ENCODE results near the gene CD300A. TPM values are rescaled to one million over a fixed set of nuclear protein-coding genes. Genes with fewer than 3 reads are reported as not detected.

Gene CD300A
- total RNA-seq: not detected in 2 replicates

DNA sequence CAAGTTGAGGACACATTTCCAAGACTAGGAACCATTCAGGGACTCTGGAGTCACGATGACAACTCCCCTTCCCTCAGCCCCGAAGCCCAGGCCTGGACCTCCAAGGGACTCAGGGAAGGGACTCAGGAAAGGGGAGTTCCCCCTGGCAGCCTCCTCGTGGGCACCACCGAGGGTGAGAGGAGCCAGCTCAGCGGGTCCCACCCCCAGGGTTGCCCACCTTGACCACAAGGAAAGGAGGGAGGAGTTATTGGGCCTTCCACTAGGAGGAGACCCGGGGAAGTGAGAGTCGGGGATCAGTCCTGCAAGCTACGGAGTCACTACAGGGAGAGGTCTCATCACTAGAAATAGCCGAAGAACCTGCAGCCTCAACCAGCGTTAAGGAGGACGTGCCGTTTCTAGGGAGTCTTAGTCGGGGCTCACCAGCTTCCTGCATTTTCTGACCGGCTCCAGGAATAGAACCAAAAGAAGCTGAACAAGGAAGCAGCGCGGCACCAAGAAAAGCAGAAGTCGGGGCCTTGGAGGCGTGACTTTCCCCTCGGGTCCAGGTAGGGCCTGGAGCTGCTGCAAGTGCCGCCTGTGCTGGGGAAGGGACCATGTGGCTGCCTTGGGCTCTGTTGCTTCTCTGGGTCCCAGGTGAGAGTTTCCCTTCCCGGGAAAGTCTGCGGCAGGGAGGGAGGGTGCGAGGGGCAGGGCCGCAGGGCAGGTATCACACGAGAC lies at the start of gene CD300A:
TSS of gene CD300A (plus strand) at position 524 of the 717 bp plus-strand sequence. CDS start at position 594, 70 bp downstream.

DNA sequence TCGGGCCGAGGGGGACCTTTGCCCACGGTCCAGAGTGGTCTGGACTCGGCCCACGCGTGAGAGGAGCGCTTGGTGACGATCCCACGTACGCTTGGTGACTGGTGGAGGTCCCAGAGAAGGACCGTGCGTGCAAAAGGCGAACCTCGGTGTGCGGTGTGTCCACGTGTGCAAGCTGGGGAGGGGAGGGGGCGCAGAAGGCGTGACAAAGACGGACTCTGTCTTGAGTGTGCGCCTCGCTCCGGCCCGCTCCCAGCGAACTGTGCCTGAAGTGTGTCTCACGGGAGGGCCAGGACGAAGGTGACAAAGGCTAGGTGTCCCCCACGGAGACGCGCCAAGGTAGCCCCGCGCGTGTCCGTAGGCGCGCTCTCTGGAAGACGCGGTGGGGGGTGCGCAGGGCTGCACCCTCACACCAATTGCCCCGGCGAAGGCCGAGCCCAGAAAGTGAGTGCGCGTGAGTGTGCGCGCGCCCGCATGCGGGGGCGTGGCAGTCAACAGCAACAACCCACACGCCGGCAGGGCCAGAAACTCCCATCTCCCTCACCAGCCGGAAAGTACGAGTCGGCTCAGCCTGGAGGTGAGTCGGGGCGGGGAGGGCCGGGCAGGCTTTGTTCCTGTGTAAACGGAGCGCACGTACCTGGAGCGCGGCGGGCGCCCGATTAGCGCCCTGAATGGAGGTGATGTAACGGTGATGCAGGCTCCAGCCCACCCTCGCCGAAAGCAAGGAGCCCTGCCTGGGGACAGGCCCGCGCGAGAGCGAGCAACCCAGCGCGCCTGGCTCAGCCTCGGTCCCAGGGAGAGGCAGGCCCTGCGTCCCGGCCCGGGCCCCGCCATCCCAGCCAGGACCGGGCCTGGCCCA lies 34.6 kb upstream of the CD300A start, which contains the start of gene GPRC5C:
TSS of gene GPRC5C (plus strand) at position 521 of the 856 bp plus-strand sequence. CDS start 7,689 bp downstream, outside the sequence.

DNA sequence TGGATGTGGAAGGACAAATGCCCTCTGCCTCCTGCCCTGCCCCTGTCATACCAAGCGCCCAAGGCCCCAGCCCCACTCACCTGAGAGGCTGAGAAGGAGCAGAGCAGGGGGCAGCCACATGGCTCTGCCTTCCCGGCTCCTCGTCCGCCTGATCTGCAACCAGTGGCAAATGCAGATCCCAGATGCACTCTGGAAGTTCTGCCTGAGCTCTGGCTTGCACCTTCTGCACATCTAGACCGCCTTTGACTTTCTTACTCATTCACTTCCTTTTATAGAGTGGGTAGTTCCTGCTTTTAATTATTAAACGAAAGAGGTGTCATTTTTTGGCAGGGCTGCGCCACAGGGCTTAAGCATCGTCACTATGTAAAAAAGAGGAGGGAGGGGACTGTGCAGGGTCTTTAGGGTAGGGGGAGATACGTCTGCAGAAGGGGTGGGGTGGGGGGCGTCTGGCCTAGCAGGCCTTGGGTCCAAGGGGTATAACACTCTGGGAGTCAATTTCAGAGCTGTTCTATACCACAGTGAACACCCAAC lies 64.9 kb downstream of the CD300A start, which contains the start of gene CD300LB:
TSS of gene CD300LB (minus strand) at position 245 of the 531 bp plus-strand sequence. CDS start at position 120, 125 bp downstream.

Small RNA genes within 50 kb of the gene (small RNA-seq; reads per million reads assigned to genes)
- not detected for gene RNA5SP448

Other genes starting within 250 kb of the CD300A start
- not detected in 2 replicates for gene DNAI2, start 192.4 kb upstream of the CD300A start, total RNA-seq
- not detected in 2 replicates for gene KIF19, start 140.4 kb upstream of the CD300A start, total RNA-seq
- gene BTBD17, start 104.8 kb upstream of the CD300A start, total RNA-seq: not detected in 2 replicates
- gene GPR142, start 99.1 kb upstream of the CD300A start, total RNA-seq: not detected in 2 replicates
- gene GPRC5C, start 34.5 kb upstream of the CD300A start, total RNA-seq: 2.0 and 2.8 TPM in 2 replicates
- not detected in 2 replicates for gene CD300LB, start 64.8 kb downstream of the CD300A start, total RNA-seq
- not detected in 2 replicates for gene CD300C, start 79.5 kb downstream of the CD300A start, total RNA-seq
- gene CD300H, start 100.9 kb downstream of the CD300A start, total RNA-seq: not detected in 2 replicates
- gene CD300LD, start 125.6 kb downstream of the CD300A start, total RNA-seq: not detected in 2 replicates
- gene CD300E, start 157.1 kb downstream of the CD300A start, total RNA-seq: not detected in 2 replicates
- not detected in 2 replicates for gene CD300LF, start 246.3 kb downstream of the CD300A start, total RNA-seq